Measurements from ENCODE around the gene PTCSC3. TPM values are rescaled to one million over a fixed set of nuclear protein-coding genes. Genes with fewer than 3 reads are reported as not detected.
"Not testable (repeated sequence)": the region's sequence is repeated elsewhere in the genome, so short reads cannot be mapped to it uniquely, and the experiment has no call there.

The PTCSC3 gene
- total RNA-seq, 1 donor from 2014 or later = not detected

DNA sequence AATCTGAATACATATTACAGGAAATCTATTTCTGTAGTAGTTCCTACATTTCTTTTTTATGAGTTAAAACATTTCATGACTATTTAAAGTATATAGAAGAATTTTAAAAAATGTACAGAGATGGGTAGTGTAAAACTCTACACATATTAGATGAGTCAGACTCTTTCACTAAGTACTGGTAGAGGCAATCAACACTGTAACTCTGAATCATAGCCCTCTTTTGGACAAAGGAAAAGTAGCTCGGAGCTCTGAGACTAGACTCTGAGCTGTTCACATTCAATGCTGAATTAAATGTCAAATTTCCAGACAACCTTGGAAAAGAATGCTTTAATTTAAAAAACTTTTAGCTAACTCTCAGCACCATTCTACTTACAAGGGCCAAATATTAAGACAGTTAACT lies 3.4 kb downstream of the PTCSC3 start:
- no peak for DNase-seq

GRCh38 chr14:36171607-36172006 lies 4.9 kb downstream of the PTCSC3 start:
- DNase-seq = no peak

GRCh38 chr14:36167431-36167830 lies 9.1 kb downstream of the PTCSC3 start:
- DNase-seq = no peak

- DNase-seq = no peak
These were observed 13.1 kb downstream of the PTCSC3 start for GRCh38 chr14:36163451-36163850.

- no peak for DNase-seq
These were observed 14.3 kb downstream of the PTCSC3 start for GRCh38 chr14:36162267-36162666.

DNA sequence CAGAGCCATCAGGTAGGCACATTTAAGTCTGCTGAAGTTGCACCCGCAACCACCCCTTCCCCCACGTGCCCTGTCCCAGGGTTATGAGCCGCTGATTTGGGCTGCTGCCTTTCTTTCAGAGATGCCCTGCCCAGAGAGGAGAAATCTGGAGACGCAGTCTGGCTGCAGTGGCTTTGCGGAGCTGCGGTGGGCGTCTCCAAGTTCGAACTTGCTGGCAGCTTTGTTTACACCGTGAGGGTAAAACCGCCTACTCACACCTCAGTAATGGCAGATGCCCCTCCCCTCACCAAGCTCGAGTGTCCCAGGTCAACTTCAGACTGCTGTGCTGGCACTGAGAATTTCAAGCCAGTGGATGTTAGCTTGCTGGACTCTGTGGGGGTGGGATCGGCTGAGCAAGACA lies 14.7 kb downstream of the PTCSC3 start:
- DNase-seq = no peak

DNA sequence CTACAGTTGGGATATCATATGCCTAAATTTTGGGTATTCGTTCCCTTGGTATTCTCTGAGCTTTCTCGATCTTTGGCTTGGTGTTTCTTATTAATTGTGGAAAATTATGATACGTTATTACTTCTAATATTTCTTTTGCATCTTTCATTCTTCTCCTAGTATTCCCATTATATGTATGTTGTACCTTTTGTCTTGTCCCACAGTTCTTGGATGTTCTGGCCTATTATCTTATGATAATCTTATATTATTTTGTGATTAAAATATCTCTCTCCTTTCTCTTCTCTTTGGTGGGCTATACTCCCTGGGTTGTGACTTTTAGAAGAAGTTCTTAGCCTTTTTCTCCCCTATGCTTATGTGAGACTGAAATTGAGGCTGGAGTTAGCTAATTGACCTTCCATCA lies 25.2 kb downstream of the PTCSC3 start:
- DNase-seq = no peak

DNA sequence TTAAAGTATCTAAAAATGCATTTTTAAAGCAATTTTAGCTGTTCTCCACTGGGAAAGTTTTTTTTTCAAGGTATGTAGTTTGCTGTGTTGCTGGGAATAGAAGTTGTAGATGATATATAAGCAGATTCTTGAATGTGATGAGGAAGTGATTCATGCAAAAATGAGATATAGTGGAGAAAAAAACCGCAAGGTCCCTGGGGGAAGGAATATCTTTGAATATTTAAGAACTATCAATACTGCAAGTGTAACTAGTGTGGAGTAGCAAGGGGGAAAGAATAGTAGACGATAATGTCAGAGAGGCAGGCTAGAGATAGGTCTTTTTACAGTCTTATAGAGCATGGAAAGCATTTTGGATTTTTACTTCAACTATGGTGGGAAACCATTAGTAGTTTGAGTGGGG lies 42.5 kb downstream of the PTCSC3 start:
- no peak for DNase-seq

GRCh38 chr14:36132826-36133225 lies 43.7 kb downstream of the PTCSC3 start:
- no peak for DNase-seq

GRCh38 chr14:36130186-36130585 lies 46.3 kb downstream of the PTCSC3 start:
- DNase-seq = no peak

GRCh38 chr14:36129181-36129580 lies 47.3 kb downstream of the PTCSC3 start:
- no peak for DNase-seq

DNA sequence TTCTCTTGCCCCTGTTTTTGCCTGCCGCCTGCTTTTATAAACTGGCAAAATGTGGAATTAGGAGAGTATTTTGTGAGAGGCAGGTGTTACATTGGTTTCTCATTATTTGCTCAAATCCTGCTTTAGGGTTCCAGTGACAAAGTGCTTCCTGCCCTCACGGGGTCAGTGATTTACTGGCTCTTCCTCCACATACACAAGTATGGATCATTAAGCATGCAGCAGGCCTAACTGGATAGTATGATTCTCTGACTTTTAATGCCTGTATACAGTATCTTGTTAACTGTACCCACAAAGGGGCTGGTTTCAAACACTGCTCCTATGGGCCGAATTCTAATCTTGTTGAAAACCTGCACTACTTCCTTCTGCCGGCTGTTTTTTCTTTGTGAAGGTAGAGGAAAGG lies 63.2 kb downstream of the PTCSC3 start:
- no peak for DNase-seq

DNA sequence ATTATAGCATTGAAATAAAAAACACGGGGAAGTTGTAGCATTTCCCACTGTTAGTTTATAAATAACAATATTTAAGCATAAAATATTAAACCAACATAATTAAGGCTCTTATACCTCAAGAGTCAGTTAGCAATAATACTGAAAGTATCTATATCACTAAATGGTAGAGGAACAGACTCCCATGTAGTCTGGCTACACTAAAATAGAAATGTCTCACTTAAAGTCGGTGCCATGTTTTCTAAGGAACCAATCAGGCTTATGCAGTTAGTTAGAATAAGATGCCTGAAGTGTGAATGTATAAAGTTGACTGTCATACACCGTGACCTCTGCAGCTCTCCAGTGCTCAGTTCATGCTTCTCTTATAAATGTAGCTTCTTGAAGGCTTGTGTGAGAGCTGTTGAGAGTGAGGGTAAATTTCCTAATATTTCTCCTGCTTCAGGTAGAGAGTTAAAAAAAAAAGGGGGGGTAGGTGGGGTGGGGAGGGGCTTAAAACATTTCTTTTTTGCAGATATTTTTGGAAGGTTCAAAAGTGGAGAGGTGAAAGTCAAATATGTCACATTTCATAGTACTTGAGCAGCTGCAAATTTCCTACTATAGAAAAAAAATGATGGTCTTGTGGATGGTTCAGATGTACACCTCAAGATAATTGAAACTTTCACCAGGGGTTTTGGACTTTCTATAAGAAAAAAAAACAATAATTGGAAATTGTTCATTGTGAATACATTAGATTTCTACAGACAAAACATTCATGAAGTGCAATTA lies 64.5 kb downstream of the PTCSC3 start:
- DNase-seq = no peak

DNA sequence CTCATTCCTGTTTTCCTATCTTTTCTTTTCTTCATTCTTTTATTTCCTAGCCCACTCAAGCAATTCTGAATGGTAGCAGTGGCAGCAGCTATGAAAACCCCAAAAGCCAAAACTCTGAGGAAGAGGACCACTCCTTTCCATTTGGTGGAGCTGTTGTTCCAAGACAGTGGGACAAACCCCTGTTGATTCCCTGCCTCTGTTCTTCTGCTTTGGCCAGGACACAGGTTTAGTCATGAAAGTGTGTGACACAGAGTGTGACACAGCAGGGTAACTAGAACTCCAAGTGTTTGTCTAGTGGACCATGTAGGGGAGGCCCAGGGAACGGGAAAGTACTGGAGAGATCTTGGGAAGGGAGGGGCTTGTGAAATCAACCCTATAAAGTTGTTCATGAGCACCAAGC lies 71.1 kb downstream of the PTCSC3 start:
- DNase-seq = no peak

- not testable (repeated sequence) for DNase-seq
These were observed 72.3 kb downstream of the PTCSC3 start for GRCh38 chr14:36104258-36104657.

GRCh38 chr14:36099619-36100018 lies 76.9 kb downstream of the PTCSC3 start:
- no peak for DNase-seq

DNA sequence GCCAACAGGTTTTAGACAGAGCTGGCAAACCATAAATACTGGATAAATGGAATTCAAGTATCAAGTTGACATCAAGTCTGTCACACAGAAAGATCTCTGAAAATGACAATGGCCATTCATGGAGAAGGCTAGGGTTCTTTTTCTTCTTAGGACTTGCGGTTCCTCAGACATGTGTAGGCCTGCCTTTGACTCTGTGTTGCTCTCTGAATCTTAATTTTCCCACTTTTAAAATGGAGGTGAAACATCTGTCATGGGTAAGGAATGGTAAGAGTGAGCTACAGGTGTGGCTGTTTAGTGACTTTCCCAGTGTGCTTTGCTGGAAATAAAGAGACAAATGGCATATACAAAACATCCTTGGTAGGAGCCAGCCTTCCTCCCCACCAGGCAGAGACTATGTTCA lies 79.2 kb downstream of the PTCSC3 start:
- DNase-seq = no peak

DNA sequence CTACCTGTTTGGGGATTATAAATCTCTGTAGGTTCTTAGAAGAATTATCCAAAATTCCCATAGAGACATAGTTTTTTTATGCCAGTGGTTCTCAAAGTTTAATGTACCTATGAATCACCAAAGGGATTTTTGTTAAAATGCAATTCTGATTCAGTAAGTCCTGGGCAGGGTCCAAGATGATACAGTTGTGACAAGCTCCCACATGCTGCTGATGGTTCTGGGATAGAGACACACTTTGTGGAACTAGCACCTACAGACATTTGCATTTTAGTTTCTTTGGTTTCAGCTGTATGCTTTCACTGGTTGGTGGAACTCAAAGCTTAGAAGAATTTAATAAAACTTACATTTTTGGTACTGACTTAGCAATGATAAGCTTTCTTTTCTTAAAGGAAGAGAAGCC lies 80.4 kb downstream of the PTCSC3 start:
- DNase-seq = no peak

DNA sequence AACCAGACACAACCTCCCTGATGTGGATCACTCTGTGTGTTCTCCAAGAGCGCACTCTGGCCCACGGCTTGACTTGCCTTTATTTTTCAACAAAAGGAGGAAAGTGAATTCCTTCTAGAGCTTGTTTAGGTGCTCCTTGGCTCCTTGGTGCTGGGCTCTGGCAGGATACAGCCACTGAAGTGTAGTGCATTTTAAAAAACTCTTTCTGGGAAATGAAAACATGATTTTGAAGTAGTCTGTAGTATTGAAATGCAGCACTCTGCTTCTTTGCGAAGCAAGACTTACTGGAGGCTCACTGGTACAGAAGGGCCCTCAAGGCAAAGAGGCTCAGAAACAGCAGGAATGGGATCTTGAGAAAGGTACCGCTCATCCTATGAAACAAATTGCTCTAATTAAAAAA lies 81.6 kb downstream of the PTCSC3 start:
- no peak for DNase-seq

DNA sequence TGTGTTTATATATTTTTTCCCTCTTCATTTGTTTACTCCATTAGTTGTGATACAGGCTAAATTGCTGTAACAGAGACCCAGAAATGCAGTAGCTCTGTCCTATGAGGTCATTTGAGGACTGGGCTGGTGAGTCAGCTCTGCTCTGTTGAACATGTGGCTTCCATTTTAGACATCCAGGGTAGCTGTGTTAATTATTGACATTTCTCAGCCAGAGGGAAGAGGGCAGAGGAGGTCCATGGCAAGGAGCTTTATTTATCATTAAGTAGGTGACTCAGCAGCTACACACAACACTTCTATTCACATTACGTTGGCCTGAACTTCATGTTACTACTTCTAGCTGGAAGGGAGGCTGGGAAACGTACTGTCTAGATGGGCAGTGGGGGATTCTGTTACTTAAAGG lies 85.4 kb downstream of the PTCSC3 start:
- DNase-seq = no peak

DNA sequence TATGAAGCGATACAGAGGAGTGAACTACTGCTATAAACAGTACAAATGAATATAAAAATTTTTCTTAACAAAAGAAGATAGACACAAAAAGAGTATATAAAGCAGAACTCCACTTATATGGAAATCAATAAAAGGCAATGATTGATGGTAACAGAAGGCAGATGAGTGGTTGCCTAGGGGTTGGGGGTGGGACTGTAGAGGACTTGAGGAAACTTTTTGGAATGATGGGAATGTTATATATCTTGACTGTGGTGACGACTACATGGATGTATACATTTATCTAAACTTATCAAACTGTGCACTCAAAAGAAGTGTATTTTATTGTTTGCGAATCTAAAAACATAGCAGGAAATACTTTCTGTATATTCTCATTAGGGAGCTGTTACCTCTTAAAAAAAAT lies 89.1 kb downstream of the PTCSC3 start:
- no peak for DNase-seq

- no peak for DNase-seq
These were observed 89.7 kb downstream of the PTCSC3 start for GRCh38 chr14:36086629-36087395.

- no peak for DNase-seq
These were observed 90.7 kb downstream of the PTCSC3 start for GRCh38 chr14:36085861-36086260.
